Loucy (cell line): ENCODE measurements around the gene STK38L.

Source experiments
- H2AFZ ChIP-seq: fragments of 200-600 bp; sonication (generic); 2 replicates; pipeline ENCODE4 v1.6.0; 2016; ENCODE audit warnings: antibody characterized with exemption, mild to moderate bottlenecking, low read length, moderate library complexity
- H3F3A ChIP-seq: fragments of 200-600 bp; 2 replicates; pipeline ENCODE4 v1.6.0; 2016; ENCODE audit warnings: antibody characterized with exemption, low read depth, mild to moderate bottlenecking
- H3K27me3 ChIP-seq: fragments of 200-600 bp; sonication (generic); 2 replicates; pipeline ENCODE4 v1.6.1; 2014; ENCODE audit warnings: low read length, mild to moderate bottlenecking; ENCODE audit not compliant: insufficient read depth, poor library complexity, severe bottlenecking
- H3K36me3 ChIP-seq: fragments of 200-600 bp; sonication (generic); 2 replicates; pipeline ENCODE4 v1.6.1; 2016; ENCODE audit warnings: low read length; ENCODE audit not compliant: insufficient read depth
- H3K4me1 ChIP-seq: fragments of 200-600 bp; sonication (generic); 2 replicates; pipeline ENCODE4 v1.5.1; 2014; ENCODE audit warnings: low read length, mild to moderate bottlenecking; ENCODE audit not compliant: insufficient read depth, poor library complexity, severe bottlenecking
- H3K4me2 ChIP-seq: fragments of 200-600 bp; sonication (generic); 2 replicates; pipeline ENCODE4 v1.6.0; 2014; ENCODE audit warnings: antibody characterized with exemption, low read length, low read depth, mild to moderate bottlenecking; ENCODE audit not compliant: poor library complexity, severe bottlenecking
- H3K4me3 ChIP-seq: fragments of 200-600 bp; sonication (generic); 2 replicates; pipeline ENCODE4 v1.5.1; 2014; ENCODE audit warnings: low read length, mild to moderate bottlenecking, mixed read lengths; ENCODE audit not compliant: poor library complexity, severe bottlenecking
- H3K79me2 ChIP-seq: fragments of 200-600 bp; sonication (generic); 2 replicates; pipeline ENCODE4 v1.6.1; 2014; ENCODE audit warnings: low read length; ENCODE audit not compliant: insufficient read depth
- H3K9ac ChIP-seq: fragments of 200-600 bp; sonication (generic); 2 replicates; pipeline ENCODE4 v1.6.0; 2014; ENCODE audit warnings: mild to moderate bottlenecking, low read depth, low read length, moderate library complexity; ENCODE audit not compliant: poor library complexity, severe bottlenecking
- H3K9me2 ChIP-seq: fragments of 200-600 bp; sonication (generic); replicated peaks from 2 replicates; pipeline ENCODE4 v1.6.1; 2016; ENCODE audit warnings: low read depth, low read length, mixed read lengths
- H3K9me3 ChIP-seq: fragments of 200-600 bp; sonication (generic); 2 replicates; pipeline ENCODE4 v1.6.1; 2014; ENCODE audit warnings: mild to moderate bottlenecking, antibody characterized with exemption, low read length, low read depth; ENCODE audit not compliant: insufficient read depth
- H4K20me1 ChIP-seq: fragments of 200-600 bp; sonication (generic); 2 replicates; pipeline ENCODE4 v1.6.0; 2014; ENCODE audit warnings: antibody characterized with exemption, low read length, mild to moderate bottlenecking; ENCODE audit not compliant: insufficient read depth, poor library complexity, severe bottlenecking
- EZH2phosphoT487 ChIP-seq: fragments of 200-600 bp; IDR thresholded peaks from 2 replicates; pipeline ENCODE4 v1.6.1; 2018; ENCODE audit warnings: antibody characterized with exemption, mild to moderate bottlenecking, moderate library complexity, borderline replicate concordance
- TF ChIP-seq, protein P1 (sequence below): fragments of 200-600 bp; sonication (generic); conservative IDR thresholded peaks from 2 replicates; pipeline ENCODE4 v1.5.1; 2014; ENCODE audit warnings: mild to moderate bottlenecking, antibody characterized with exemption, low read length

Gene STK38L

DNA sequence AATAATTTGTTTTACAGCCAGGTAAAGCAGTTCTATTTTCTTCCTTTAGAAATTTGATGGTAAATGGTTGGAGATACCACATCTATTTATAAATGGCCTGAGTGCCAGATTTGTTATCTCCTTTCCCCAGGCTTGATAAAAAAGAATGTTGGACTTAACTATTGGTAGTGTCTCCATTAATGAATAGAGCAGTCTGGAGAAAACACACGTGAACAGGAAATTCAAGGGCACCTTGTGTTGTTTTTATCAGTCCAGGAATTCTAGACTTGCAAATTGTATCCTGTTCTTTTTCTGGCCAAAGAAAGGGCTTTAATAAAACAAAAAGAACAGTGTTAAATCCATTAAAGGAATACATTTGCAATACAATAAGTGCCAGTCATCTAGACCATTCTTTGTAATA is 47.8 kb downstream of the STK38L start:
- Histone ChIP-seq H4K20me1 (no peaks in the 10 kb centered on the region), H3K9ac (no peak overlapping the region), H2AFZ (no peak overlapping the region), H3K9me3 (no peaks in the 10 kb centered on the region), H3K4me3 (no peak overlapping the region), H3K27me3 (no peaks in the 10 kb centered on the region), H3K79me2 (no peaks in the 10 kb centered on the region), H3K4me2 (peak overlapping the region; percentile 55), H3K36me3 (no peaks in the 10 kb centered on the region), H3K4me1 (peaks cover 32% of the 10 kb centered on the region), H3F3A (no peaks in the 10 kb centered on the region), H3K9me2 (no peaks in the 10 kb centered on the region)
- TF ChIP-seq EZH2phosphoT487 = no peak
- TF ChIP-seq, protein P1, sequence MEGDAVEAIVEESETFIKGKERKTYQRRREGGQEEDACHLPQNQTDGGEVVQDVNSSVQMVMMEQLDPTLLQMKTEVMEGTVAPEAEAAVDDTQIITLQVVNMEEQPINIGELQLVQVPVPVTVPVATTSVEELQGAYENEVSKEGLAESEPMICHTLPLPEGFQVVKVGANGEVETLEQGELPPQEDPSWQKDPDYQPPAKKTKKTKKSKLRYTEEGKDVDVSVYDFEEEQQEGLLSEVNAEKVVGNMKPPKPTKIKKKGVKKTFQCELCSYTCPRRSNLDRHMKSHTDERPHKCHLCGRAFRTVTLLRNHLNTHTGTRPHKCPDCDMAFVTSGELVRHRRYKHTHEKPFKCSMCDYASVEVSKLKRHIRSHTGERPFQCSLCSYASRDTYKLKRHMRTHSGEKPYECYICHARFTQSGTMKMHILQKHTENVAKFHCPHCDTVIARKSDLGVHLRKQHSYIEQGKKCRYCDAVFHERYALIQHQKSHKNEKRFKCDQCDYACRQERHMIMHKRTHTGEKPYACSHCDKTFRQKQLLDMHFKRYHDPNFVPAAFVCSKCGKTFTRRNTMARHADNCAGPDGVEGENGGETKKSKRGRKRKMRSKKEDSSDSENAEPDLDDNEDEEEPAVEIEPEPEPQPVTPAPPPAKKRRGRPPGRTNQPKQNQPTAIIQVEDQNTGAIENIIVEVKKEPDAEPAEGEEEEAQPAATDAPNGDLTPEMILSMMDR = no peak

DNA sequence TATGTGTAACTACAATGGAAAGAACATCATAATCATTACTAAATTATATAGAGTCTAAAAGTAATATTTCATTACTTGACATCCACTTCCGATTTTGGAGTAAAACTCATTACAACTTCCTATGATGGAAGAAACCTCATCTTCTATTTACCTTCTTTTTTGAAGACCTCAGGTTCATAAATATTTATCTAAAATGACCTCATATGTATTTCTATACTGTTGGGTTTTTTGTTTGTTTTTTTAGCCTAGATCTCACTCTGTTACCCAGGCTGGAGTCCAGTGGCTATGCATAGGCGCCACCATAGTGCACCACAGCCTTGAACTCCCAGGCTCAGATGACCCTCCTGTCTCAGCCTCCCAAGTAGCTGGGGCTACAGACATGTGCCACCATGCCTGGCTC is 48.6 kb downstream of the STK38L start:
- TF ChIP-seq, protein P1 = no peak
- no peak for TF ChIP-seq EZH2phosphoT487
- H4K20me1 ChIP-seq = no peaks in the 10 kb centered on the region
- H3K4me1 ChIP-seq = peaks cover 32% of the 10 kb centered on the region
- no peak overlapping the region for H3K4me3 ChIP-seq
- no peaks in the 10 kb centered on the region for H3K36me3 ChIP-seq
- H3F3A ChIP-seq = no peaks in the 10 kb centered on the region
- H3K9me3 ChIP-seq = no peaks in the 10 kb centered on the region
- no peak overlapping the region for H3K9ac ChIP-seq
- no peak overlapping the region for H2AFZ ChIP-seq
- H3K27me3 ChIP-seq = no peaks in the 10 kb centered on the region
- no peak overlapping the region for H3K4me2 ChIP-seq
- no peaks in the 10 kb centered on the region for H3K79me2 ChIP-seq
- no peaks in the 10 kb centered on the region for H3K9me2 ChIP-seq

DNA sequence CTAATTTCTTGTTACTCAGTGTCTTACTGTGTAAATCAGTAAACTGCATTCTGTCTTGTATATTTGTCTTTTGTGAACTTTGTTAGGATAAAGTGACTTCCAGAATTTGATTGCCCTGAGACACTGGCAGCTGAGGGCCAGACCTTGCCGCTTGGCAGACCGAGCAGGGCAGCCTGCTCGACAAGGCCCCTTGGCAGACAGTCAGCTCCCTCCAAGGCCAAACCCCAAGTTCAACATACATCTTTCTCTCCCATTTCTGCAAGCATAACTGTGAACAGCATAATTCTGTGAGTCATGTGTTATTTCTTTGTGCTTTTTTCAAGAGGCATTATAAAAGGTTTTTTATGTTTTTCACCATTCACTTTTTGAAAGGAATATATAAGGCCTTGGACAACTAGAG is 49.4 kb downstream of the STK38L start:
- H3K27me3 ChIP-seq = no peaks in the 10 kb centered on the region
- H4K20me1 ChIP-seq = no peaks in the 10 kb centered on the region
- peaks cover 32% of the 10 kb centered on the region for H3K4me1 ChIP-seq
- H3F3A ChIP-seq = no peaks in the 10 kb centered on the region
- TF ChIP-seq EZH2phosphoT487 = no peak
- TF ChIP-seq, protein P1 = no peak
- H3K79me2 ChIP-seq = no peaks in the 10 kb centered on the region
- no peak overlapping the region for H3K9ac ChIP-seq
- no peak overlapping the region for H3K4me3 ChIP-seq
- H3K9me3 ChIP-seq = no peaks in the 10 kb centered on the region
- no peaks in the 10 kb centered on the region for H3K36me3 ChIP-seq
- no peak overlapping the region for H3K4me2 ChIP-seq
- H3K9me2 ChIP-seq = no peaks in the 10 kb centered on the region
- H2AFZ ChIP-seq = no peak overlapping the region
